SK-N-MC (cell line): Measurements from ENCODE around the gene GLRB.
"Not testable (repeated sequence)": the region's sequence is repeated elsewhere in the genome, so short reads cannot be mapped to it uniquely, and the experiment has no call there.

Experiments used
- EZH2 ChIP-seq: fragments of 200-600 bp; sonication (generic); IDR thresholded peaks from one replicate; pipeline ENCODE4 v1.6.1; 2017; ENCODE audit warnings: antibody characterized with exemption
- FOXP2 ChIP-seq: optimal IDR thresholded peaks from 2 replicates; pipeline ENCODE3; 2011; ENCODE audit warnings: mild to moderate bottlenecking, moderate library complexity; ENCODE audit not compliant: insufficient read depth; ENCODE audit errors: extremely low read length, control extremely low read depth
- POLR2AphosphoS5 ChIP-seq: IDR thresholded peaks from 2 replicates; pipeline ENCODE4 v1.6.1; 2012; ENCODE audit warnings: mild to moderate bottlenecking, low read depth, low read length, borderline replicate concordance

- not testable (repeated sequence) for TF ChIP-seq POLR2AphosphoS5, EZH2, FOXP2
Measured at GRCh38 chr4:157058899-157059298, 17.1 kb upstream of the GLRB start.
